Activated CD8-positive, alpha-beta memory T cell treated with anti-CD3 and anti-CD28 coated beads, Interleukin-2, amount 50 U/mL, for 1 hour (primary cell): Measurements from ENCODE around the gene TERB1.

ENCODE experiments used
- DNase-seq: peaks from one replicate; pipeline ENCODE4 v3.0.0-alpha.2; 2020; ENCODE audit errors: extremely low read depth

TERB1 gene

GRCh38 chr16:66705790-66706505, 95.4 kb downstream of the TERB1 start:
- no peak for DNase-seq
